ENCODE data around the gene DGCR8.

DGCR8 gene

DNA sequence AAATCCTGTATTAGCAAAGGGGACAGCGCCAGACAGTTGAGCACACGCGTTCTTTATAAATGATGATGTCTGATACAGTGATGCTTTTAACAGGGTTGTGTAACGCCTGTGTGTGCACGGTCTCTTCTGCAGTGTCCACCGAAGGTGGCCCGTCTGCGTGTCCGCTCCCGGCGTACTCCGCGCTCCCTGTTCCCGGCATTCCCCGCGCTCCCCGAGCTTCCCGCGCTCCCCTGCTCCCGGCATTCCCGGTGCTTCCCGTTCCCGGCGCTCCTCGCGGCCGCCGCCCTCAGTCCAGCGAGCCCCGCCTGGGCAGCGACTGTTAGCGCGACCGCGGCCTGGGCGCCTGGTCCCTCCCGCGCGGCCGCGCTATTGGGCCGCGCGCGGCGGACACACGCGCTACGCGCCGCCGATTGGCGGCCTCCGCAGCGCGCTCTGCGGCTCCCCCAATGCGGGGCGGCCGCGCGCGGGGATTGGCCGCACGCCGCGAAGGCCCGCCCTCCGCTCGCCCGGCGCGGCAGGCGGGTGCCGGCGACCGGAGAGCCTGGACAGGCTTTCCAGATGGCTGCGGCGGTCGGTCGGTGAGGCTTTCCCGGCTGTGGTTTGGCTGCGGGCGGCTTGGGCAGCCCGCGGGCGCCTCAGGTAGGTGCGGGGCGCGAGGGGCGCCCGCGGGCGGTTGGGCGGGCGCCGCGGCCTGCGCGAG, at the start of gene DGCR8:
DGCR8 (plus strand) TSS at position 497 of the 700 bp plus-strand sequence. CDS start 5,723 bp downstream, outside the sequence.
- DNase-seq (ENCODE audit: low read depth in 3 of 3), result peak; percentile 24 to 48 (median 37)

DNA sequence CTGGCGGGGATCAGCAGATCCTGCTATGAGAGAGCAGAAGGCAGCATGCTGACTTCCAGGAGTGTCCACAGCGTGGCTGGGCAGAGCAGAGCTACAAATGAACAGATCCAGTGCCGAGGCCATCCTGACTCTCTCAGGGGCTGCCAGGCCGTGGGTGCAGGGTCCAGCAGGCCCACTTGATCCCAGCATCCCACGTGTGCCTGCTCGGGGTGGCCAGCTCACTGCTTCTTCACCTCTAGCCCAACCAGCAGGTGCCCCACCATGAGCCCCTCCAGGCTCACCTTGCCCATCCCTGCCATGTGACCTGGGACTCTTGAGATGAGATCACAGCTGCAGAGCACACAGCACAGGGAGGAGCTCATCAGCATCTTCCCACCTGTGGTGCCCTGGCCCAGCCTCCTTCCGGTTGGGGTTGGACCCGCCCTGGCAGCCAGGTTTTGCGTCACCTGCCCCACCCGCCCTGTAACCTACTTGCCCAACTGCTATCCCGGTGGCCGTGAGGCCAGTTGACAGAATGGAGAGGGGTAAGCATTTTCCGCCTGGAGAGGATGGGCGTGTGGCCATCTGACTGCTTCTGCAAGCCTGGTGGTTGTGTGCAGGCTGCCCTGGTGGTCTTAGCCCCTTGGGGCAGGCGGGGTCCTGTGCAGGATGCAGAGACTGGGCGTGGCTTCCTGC, 48.2 kb upstream of the DGCR8 start:
- no peak for DNase-seq (ENCODE audit: low read depth in 3 of 3)

DNA sequence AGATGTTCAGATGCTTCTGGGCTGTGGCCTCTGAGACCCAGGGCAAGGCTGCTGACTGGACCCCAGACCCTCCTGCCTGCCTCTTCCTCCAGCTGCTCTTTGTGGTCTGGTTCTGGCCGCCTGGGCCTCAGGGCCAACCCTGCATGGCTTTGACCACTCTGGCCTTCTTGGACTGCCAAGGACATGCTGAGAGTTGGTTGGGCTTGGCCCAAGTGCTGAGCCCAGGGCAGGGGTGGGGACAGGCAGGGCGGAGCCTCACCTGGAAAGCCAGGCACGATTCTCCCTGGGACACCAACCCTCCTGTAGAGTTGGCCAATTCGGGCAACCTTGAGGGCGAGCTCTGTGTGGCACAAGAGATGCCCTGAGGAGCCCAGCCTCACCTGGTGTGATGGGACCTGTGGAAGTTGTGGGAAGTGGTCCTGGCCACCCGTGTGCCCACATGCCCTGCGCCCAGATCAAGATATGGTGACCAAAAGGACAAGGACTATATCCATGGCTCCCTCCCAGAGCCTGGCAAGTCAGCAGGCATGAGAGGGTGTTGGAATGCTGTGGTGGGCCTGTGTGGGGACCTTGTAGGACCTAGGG, 47.5 kb upstream of the DGCR8 start:
- no peak for DNase-seq (ENCODE audit: low read depth in 3 of 3)

DNA sequence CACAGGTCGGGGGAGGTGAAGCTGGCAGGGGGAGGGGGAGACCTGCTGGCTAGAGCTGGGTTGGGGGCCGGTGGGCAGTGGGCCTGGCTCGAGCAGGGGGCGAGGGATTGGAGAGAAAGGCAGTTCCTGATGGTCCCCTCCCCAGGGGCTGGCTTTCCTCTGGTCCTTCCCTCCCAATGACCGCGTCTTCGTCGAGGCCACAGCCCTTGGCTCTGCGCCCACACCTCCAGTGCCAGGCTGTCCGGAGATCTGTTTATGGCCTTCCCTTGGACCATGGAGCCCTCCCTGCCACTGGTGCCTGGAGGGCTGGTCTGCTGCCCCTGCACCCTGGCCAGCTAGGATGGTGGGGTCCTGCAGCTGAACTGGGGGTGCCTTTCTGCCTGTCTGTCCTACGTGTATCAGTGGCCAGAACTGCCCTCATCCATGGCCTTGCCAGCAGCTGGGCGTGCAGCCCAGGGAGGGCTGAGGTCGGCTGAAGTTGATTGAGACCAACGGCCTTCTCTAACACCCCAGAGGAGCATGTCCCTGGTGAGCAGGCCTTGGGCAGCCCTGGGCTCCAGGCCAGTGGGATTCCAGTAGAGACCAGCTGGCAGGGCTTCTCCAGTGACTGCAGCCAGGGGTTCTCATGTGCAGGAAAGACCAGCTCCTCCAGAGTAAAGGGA, 46.9 kb upstream of the DGCR8 start:
- DNase-seq (ENCODE audit: low read depth in 3 of 3), result no peak

DNA sequence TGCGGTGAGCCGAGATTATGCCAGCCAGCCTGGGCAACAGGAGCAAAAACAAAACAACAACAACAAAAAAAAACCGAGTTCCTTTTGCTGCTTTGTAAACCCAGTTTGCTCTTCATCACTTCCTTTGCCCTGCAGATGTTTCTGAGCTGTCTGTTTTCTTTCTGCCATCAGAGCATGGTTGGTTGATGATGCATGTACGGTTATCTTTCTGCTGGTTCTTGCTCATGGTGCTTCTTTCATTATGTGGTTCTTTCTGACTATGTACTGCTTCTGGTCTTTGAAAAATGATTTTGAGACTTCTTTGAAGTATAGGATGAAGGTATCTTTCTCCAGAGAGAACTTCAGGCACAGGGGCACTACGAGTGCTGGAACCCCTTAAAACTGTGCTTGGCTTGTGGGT, 45.9 kb upstream of the DGCR8 start:
- DNase-seq (ENCODE audit: low read depth in 3 of 3), result no peak

DNA sequence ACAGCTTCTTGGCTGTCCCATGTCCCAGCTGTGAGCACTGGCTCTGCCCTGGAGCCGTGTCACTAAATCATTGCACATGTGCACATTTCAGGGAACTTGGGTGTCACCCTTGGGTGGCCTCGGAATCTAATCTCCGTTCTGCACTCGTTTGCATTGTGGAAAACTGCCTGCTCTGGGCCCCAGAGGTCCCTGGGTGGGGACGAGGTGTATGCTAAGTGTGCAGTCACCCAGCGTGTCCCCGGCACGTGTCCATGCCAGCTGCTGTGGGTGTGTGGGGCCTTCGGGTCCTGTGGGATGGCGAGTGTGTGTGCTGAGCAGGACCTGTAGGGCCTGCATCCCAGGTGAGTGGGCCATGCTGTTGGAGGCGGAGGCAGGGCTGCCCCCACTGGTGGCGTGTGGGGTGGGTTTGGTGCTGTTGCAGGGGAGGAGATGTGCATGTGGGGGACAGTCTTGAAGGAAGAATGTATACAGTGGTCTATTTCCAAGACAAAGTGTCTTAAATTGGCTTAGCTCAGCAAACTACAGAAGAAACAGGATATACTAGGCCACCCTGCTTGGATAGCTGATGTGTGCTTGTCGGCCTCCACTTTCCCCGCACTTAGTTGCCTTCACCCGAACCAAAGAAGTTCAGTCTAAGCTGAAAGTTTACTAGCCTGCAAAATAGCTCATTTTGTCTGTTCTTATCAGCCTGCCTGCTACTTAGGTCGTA, 44.5 kb upstream of the DGCR8 start:
- DNase-seq (ENCODE audit: low read depth in 3 of 3), result no peak

DNA sequence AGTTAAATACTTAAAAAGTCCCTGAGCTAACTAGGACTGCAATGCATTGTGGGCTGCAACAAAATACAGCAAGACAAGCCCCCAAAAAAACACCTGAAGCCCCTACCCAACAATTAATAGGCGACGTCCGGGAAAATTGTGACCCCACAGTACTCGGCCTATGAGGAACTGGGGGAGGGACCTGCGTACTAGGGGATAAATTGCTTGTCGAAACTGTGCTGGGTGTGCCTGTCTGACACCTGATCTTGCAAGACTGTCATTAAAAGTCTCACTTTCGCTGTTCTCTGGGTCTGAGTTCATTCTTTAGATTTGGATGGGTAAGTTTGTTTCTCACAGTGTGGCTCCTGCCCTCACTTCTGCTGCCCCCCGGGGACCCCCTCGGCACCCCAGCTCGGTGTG, 44.0 kb upstream of the DGCR8 start:
- no peak for DNase-seq (ENCODE audit: low read depth in 3 of 3)

DNA sequence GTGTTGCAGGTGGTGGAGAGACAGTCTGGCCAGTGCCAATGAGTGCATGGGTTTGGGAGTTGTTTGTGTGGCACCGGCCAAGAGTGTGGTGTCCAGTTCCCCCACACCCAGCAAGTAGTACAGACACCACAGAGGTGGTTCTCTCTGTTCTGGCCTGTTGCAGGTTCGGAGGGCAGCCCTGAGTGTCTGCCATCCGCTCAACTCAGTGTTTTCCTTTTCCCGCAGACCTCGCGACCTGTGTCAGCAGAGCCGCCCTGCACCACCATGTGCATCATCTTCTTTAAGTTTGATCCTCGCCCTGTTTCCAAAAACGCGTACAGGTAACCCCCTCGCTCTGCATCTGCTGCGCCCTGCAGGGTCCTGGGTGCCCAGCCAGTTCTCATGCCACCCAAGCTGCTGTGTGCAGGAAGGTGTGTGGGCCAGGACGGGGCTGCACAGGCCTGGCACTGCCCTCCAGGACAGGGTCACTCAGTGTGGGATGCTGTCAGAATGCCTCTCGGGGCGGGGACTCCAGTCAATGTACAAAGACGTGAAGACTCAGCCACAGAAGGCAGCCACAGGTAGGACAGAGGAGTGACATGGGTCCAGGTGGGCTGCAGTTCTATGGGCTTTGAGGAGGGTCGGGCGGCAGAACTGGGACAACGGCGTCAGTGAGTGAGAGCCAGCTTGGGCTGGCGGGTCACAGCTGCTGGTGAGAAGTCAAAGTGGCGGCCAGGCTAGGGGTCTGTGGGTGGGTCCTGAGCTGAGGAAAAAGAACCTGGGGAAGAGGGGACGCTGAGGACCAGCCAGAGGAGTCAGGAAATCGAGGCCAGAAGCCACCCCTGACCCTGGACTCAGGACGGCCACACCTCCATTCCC, 43.3 kb upstream of the DGCR8 start:
- DNase-seq (ENCODE audit: low read depth in 3 of 3), result no peak

DNA sequence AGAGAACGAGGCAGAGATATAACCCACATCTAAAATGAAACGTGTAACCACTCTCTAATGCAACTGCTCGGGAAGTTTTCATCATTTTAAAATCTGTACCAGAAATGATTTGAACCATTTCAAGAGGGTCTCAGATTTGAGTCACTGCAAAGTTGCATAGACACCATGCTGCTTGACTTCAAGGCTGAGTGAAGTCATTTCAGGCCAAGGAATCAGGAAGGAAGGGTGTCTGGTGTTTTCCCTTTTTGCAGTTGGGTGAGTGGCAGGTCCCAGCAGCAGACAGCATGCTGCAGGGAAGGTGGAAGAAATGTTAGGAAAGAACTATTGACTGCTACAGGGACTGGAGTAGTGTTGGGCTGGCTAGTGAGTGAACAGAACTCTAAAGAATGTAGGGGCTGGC, 42.6 kb upstream of the DGCR8 start:
- DNase-seq (ENCODE audit: low read depth in 3 of 3), result no peak

DNA sequence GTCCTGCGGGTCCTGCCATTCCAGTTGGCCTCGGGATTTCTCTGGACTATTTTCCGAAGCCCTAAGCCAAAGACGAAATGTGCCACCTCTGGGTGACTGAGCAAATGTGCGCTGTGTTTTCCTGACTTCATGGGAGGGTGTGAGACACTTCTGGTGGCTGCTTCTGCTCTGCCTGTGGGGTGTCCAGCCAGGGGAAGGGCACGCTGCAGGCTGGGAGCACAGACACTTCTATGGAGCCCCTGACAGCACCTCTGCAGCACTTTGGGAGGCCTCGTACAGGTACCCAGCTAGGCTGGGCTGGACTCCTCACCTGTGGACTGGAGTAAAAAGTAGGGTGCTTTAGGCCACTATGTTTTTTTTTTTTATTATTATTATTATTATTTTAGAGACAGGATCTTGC, 41.5 kb upstream of the DGCR8 start:
- DNase-seq (ENCODE audit: low read depth in 3 of 3), result no peak

DNA sequence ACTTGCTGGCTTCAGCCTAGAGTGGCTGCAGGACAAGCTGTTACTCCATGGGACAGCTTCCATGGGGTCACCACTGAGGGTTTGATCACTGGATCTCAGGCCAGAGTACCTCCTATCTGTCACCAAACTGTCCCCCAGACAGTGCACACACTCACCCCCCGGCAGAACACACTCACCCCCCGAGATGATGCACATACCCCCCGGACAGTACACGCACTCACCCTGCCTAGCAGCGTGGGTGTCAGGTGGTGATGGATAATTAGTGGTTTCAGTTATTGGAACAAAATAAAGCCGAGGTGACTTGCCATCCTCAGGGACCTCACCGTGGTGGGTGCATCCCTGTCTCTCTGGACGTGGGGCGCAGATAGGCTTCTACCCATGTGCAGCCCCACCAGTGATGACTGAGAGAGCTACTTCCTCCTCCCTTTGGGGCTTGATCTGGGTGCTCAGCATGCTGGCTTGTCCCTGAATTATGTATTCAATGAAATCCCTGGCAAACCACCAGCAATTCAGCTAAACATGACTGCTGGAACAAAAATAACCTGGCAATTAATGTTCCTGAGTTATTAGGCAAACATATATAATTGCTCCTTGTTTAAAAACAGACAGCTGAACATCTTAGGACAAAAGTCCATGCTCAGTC, 40.2 kb upstream of the DGCR8 start:
- no peak for DNase-seq (ENCODE audit: low read depth in 3 of 3)

DNA sequence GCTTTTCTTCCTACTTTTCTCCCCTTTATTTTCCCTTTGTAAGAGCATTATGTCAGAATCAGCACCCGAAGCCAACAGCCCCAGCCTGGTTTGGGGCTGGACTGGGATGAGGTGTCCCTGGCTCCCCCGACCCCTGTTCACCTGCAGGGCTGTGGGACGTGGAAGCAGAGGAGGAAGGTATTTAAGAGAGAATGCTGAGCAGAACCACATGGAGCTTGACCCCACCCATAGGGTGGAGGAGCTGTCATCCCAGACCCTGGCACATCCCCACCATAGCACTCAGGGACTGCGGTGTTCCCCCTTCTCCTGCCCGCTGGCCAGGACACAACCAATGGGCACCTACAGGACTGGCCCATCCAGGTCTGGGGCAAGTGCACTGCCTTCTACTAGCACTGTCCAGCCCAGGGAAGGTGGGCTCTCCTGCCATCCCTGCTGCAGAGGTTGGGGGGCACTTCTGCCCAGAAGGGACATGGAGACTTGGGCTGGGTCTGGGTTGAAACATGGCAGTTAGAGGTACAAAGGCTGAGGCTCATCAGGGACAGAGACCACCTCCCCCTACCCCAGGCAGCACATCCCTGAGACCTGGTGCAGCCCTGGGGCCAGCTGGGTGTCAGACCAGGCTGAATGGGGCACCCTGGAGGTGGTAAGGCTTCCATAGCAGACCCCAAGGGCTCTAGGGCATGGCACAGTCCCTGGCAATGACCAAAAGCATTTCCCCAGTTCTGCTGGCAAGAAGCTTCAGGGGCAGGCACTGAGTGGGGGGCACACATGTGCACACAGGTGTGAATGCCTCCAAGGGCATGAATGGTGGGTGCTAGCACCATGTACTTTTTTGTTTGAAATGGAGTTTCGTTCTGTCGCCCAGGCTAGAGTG, 39.5 kb upstream of the DGCR8 start:
- DNase-seq (ENCODE audit: low read depth in 3 of 3), result no peak

DNA sequence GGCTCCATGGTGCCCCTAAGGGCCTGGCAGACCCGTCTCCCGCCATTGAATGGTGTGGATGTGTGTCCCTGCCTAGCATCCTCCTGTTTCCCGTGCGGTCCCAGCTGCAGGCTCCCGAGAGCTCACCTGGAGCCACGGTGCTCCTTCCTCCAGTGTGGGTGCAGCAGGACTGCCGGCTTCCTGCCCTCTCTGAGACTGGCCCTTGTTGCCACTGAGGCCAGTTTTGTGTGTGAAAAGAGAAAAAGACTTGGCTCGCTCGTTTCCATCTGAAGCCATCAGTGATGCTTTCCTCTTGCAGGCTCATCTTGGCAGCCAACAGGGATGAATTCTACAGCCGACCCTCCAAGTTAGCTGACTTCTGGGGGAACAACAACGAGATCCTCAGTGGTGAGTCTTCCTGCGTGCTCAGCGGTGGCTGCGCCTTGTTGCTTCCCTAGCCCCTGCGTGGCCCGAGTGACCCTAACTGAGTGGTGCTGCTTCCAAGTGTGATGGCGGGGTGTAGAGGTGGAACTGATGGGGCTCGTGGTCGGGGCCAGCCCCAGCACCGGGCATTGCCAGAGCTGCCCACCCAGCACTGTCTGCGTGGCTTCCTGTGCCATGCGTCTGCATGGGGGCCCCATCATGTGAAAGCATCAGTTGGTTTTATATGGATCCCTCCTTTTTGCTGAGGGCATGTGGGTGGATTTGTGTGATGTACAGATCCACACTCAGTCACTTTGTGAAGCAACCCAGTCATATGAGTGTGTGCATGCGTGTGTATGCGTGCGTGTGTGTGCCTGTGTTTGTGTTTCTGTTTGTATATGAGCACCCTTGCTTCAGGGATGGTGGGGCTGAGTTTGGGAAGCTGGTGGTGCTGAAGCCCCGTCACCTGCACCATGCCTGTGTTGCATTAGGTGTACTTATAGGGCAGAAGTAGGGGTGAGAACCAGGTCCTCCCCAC, 36.7 kb upstream of the DGCR8 start:
- no peak for DNase-seq (ENCODE audit: low read depth in 3 of 3)

DNA sequence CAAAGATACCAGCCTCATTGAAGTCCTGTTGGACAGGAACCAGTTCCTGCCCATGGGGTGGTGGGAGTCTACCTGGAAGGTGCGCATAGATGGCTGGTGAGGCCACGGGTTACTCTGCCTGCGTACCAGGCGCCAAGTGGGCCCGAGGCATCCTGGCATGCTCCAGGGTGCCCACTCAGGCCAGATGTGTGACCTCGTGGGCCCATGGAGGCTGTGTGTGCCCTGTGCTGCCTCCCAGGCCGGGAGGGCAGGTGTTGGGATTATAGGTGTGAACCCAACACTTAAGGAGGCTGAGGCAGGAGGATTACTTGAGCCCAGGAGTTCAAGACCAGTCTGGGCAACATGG, 36.1 kb upstream of the DGCR8 start:
- no peak for DNase-seq (ENCODE audit: low read depth in 3 of 3)

DNA sequence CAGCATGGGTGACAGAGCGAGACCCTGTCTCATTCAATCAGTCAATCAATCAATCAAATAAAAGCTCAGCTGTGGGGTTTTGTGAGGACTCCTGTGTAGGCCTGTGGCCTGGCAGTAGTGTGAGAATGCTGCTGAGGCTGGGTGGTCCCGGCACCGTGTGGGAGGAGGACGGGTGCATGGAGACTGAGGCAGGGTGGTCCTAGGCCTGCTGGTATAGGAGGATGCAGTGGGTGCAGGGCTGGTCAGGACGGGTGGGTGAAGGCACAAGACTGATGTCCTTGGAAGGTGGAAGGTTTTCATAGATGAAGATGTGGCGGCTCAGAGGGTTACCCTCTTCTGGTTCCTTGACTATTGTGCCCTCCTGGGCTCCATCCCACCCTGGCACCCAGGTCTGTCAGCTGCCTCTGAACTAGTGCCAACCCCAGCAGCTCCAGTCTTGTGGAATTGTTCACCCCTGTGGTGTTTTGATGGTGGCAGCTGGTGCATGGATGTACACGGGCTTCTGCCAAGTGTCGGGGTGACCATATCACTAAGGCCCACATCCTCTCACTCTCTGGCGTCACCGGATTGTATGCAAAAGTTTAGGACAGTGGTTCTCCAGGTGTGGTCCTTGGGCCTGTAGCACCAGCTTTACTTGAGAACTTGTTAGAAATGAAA, 35.4 kb upstream of the DGCR8 start:
- DNase-seq (ENCODE audit: low read depth in 3 of 3), result no peak

DNA sequence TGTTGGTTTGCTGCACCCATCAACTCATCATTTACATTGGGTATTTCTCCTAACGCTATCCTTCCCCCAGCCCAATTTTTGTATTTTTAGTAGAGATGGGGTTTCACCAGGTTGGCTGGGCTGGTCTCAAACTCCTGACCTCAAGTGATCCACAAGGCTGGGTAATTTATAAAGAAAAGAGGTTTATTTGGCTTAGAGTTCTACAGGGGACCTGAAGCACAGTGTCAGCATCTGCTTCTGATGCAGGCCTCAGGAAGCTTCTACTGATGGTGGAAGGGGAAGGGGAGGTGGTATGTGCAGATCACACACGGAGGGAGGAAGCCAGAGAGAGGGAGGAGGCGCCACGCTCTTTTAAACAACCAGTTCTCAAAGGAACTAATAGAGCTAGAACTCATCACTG, 33.3 kb upstream of the DGCR8 start:
- no peak for DNase-seq (ENCODE audit: low read depth in 3 of 3)

DNA sequence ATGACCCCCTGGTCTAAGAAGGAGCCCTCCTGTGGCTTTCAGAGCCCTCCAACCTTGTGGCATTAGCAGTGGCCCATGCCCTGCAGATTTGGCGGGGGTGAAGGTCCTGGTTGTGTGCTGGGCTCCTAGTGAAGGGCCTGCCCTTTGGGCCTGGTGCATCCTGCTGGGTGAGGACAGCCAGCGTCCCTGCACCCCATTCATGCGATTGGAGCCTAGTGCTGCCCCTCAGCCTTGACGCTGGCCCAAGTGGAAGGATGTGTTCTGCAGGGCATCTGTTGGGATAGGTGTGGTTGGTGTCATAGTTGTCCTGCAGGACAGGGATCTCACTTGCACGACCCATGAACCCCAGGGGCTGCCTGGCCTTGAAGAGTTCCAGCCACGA, 28.1 kb upstream of the DGCR8 start:
- no peak for DNase-seq (ENCODE audit: low read depth in 3 of 3)
